ENCODE measurements around the gene CLDN15. TPM values are rescaled to one million over a fixed set of nuclear protein-coding genes. Genes with fewer than 3 reads are reported as not detected.

Gene CLDN15
- total and polyA plus RNA-seq, 5 experiments from 2014 or later, result 0.21 to 52.7 (median 3.2) TPM

Other genes starting within 250 kb of the CLDN15 start
- gene MUC17, start 217.7 kb downstream of the CLDN15 start, total RNA-seq, result not detected
- gene MUC17, start 217.7 kb downstream of the CLDN15 start, polyA plus RNA-seq, result not detected
- gene TRIM56, start 152.3 kb downstream of the CLDN15 start, total RNA-seq, result 10 to 100 TPM; 67.4 to 67.7 TPM
- gene TRIM56, start 152.3 kb downstream of the CLDN15 start, polyA plus RNA-seq, result 10 to 100 TPM in 2 of 3 donors, 1 to 10 TPM in 1; 3.8 to 17.9 (median 11.4) TPM
- under 1 TPM in 1 of 2 experiments, not detected in 1; 0.11 TPM for gene SERPINE1, start 110.7 kb downstream of the CLDN15 start, total RNA-seq
- not detected for gene SERPINE1, start 110.7 kb downstream of the CLDN15 start, polyA plus RNA-seq
- 1 to 10 TPM; 8.0 to 9.9 TPM for gene AP1S1, start 83.3 kb downstream of the CLDN15 start, total RNA-seq
- 1 to 10 TPM; 3.3 to 4.6 (median 3.8) TPM for gene AP1S1, start 83.3 kb downstream of the CLDN15 start, polyA plus RNA-seq
- gene VGF, start 72.2 kb downstream of the CLDN15 start, total RNA-seq, result not detected
- not detected for gene VGF, start 72.2 kb downstream of the CLDN15 start, polyA plus RNA-seq
- gene NAT16, start 57.5 kb downstream of the CLDN15 start, total RNA-seq, result not detected
- not detected for gene NAT16, start 57.5 kb downstream of the CLDN15 start, polyA plus RNA-seq
- gene MOGAT3, start 36.8 kb downstream of the CLDN15 start, total RNA-seq, result not detected
- not detected for gene MOGAT3, start 36.8 kb downstream of the CLDN15 start, polyA plus RNA-seq
- gene PLOD3, start 20.2 kb downstream of the CLDN15 start, total RNA-seq, result 10 to 100 TPM; 34.0 to 34.1 TPM
- gene PLOD3, start 20.2 kb downstream of the CLDN15 start, polyA plus RNA-seq, result 10 to 100 TPM in 2 of 3 donors, 1 to 10 TPM in 1; 8.4 to 12.4 (median 11.1) TPM
- gene ZNHIT1, start 19.6 kb downstream of the CLDN15 start, total RNA-seq, result 10 to 100 TPM; 31.2 to 33.9 TPM
- 10 to 100 TPM; 50.9 to 66.4 (median 57.4) TPM for gene ZNHIT1, start 19.6 kb downstream of the CLDN15 start, polyA plus RNA-seq
- 100 to 1,000 TPM; 118 to 124 TPM for gene FIS1, start 7.3 kb upstream of the CLDN15 start, total RNA-seq
- 100 to 1,000 TPM; 225 to 235 (median 228) TPM for gene FIS1, start 7.3 kb upstream of the CLDN15 start, polyA plus RNA-seq
- 1 to 10 TPM; 4.0 to 4.2 TPM for gene IFT22, start 84.0 kb upstream of the CLDN15 start, total RNA-seq
- gene IFT22, start 84.0 kb upstream of the CLDN15 start, polyA plus RNA-seq, result 1 to 10 TPM; 6.5 to 8.2 (median 8.0) TPM
- gene COL26A1, start 125.1 kb upstream of the CLDN15 start, total RNA-seq, result not detected
- gene COL26A1, start 125.1 kb upstream of the CLDN15 start, polyA plus RNA-seq, result not detected

Measured in naive thymus-derived CD8-positive, alpha-beta T cell (primary cell).